NT2/D1 (cell line): Measurements from ENCODE around the gene UBR2.

Experiments
- SUZ12 ChIP-seq: IDR thresholded peaks from 2 replicates; pipeline ENCODE4 v1.6.1; 2011; ENCODE audit not compliant: insufficient read length, insufficient read depth; ENCODE audit errors: extremely low read depth
- YY1 ChIP-seq: IDR thresholded peaks from 2 replicates; pipeline ENCODE4 v1.6.1; 2011; ENCODE audit not compliant: insufficient read length, insufficient read depth
- ZNF274 ChIP-seq: IDR thresholded peaks from 2 replicates; pipeline ENCODE4 v1.6.1; 2011; ENCODE audit warnings: mild to moderate bottlenecking, low read depth, low read length

GRCh38 chr6:42707595-42707994 lies 143.8 kb downstream of the UBR2 start:
- no peak for TF ChIP-seq YY1
- no peak for TF ChIP-seq SUZ12
- no peak for TF ChIP-seq ZNF274
